Tibial artery (tissue), 4 donors: ENCODE data around the gene KLC1.

ENCODE experiments used
- DNase-seq, 2 donors: peaks; one replicate each; pipeline ENCODE4 v3.0.0-alpha.2; 2019
- H3K27ac ChIP-seq, 2 donors: fragments of 200-600 bp; sonication (generic) in 1 of 2; 1 replicate in 1 of 2; 2 replicates in 1 of 2; pipeline ENCODE4 v1.5.1; 2018 to 2019; ENCODE audit warnings: mild to moderate bottlenecking in 1 of 2
- H3K27me3 ChIP-seq, 2 donors: fragments of 200-600 bp; sonication (generic) in 1 of 2; one replicate each; pipeline versions ENCODE4 v1.5.1 to v1.6.0; 2016 to 2019
- H3K36me3 ChIP-seq, 3 donors: fragments of 200-600 bp; sonication (generic) in 2 of 3; one replicate each; pipeline ENCODE4 v1.5.1; 2016 to 2019; ENCODE audit warnings: mild to moderate bottlenecking in 2 of 3
- H3K4me1 ChIP-seq, 4 donors: fragments of 200-600 bp; sonication (generic) in 2 of 4; 1 replicate in 3 of 4; 2 replicates in 1 of 4; pipeline ENCODE4 v1.5.1; 2016 to 2019
- H3K4me3 ChIP-seq, 2 donors: fragments of 200-600 bp; sonication (generic) in 1 of 2; 1 replicate in 1 of 2; 2 replicates in 1 of 2; pipeline ENCODE4 v1.5.1; 2018 to 2019; ENCODE audit warnings: mild to moderate bottlenecking in 2 of 2
- H3K9me3 ChIP-seq, 3 donors: fragments of 200-600 bp; sonication (generic) in 1 of 3; one replicate each; pipeline ENCODE4 v1.5.1; 2016 to 2019
- intact Hi-C: fragments of 100-400 bp; cut with DNase I; formaldehyde crosslinking; loops from one replicate; pipeline ENCODE4 v1.15.0; 2023; ENCODE audit warnings: low total_unique reads
- TF ChIP-seq, protein P1 (sequence below), 2 experiments: fragments of 200-600 bp in 1 of 2; fragments of 450-650 bp in 1 of 2; IDR thresholded peaks; one replicate each; pipeline ENCODE4 v1.5.1; 2017 to 2019; ENCODE audit warnings: antibody characterized with exemption in 2 of 2, mild to moderate bottlenecking in 1 of 2, moderate library complexity in 1 of 2

KLC1 gene

DNA sequence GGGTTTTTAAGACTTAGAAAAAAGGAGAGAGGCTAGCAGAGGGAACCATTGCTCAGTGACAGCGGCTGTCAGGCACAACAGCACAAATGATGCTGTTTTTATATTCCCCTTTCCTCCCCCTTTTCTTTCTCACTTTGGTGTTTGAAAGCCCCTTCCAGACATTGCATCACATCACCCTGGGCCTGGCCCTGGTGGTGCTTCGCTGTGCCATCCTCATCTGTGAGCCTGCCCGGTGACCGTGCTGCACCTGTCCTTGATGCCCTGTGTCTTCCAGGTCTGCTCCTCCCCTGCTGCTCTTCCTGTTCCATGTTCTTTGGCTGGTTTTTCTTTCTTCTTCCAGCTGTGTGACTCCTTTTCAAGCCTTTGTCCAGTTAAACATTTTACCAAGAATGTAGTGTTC lies 24.8 kb downstream of the KLC1 start:
- H3K4me3 ChIP-seq, result no peak overlapping the region
- peak overlapping the region; percentile 4 to 49 for H3K27ac ChIP-seq
- no peaks in the 10 kb centered on the region for H3K27me3 ChIP-seq
- TF ChIP-seq, protein P1, sequence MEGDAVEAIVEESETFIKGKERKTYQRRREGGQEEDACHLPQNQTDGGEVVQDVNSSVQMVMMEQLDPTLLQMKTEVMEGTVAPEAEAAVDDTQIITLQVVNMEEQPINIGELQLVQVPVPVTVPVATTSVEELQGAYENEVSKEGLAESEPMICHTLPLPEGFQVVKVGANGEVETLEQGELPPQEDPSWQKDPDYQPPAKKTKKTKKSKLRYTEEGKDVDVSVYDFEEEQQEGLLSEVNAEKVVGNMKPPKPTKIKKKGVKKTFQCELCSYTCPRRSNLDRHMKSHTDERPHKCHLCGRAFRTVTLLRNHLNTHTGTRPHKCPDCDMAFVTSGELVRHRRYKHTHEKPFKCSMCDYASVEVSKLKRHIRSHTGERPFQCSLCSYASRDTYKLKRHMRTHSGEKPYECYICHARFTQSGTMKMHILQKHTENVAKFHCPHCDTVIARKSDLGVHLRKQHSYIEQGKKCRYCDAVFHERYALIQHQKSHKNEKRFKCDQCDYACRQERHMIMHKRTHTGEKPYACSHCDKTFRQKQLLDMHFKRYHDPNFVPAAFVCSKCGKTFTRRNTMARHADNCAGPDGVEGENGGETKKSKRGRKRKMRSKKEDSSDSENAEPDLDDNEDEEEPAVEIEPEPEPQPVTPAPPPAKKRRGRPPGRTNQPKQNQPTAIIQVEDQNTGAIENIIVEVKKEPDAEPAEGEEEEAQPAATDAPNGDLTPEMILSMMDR (IDR thresholded peaks at IDR 0.05), result no peak
- H3K9me3 ChIP-seq, result no peaks in the 10 kb centered on the region
- intact Hi-C loops, result no loop called here
- DNase-seq, result no peak
- H3K36me3 ChIP-seq, result peaks cover 40 to 47% (median 42%) of the 10 kb centered on the region in 3 donors
- peaks cover 0 to 84% (median 39%) of the 10 kb centered on the region in 4 donors for H3K4me1 ChIP-seq

DNA sequence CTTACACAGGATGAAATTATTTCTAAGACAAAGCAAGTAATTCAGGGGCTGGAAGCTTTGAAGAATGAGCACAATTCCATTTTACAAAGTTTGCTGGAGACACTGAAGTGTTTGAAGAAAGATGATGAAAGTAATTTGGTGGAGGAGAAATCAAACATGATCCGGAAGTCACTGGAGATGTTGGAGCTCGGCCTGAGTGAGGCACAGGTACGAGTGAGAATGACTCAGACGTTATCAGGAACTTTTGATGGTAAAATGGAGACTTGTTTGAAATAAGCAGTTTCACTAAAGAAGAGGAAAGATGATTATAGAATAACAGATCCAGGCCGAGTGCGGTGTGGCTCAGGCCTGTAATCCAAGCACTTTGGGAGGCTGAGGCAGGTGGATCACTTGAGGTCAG lies 25.6 kb downstream of the KLC1 start:
- Histone ChIP-seq H3K9me3 (no peaks in the 10 kb centered on the region), H3K27ac (peak overlapping the region; percentile 9 to 45), H3K4me3 (no peak overlapping the region), H3K27me3 (no peaks in the 10 kb centered on the region), H3K4me1 (peaks cover 0 to 80% (median 37%) of the 10 kb centered on the region in 4 donors), H3K36me3 (peaks cover 48 to 53% (median 50%) of the 10 kb centered on the region in 3 donors)
- TF ChIP-seq, protein P1 (IDR thresholded peaks at IDR 0.05), result no peak
- intact Hi-C loops, result no loop called here
- DNase-seq, result no peak

- no peaks in the 10 kb centered on the region for H3K27me3 ChIP-seq
- no peak for DNase-seq
- peaks cover 0 to 69% (median 36%) of the 10 kb centered on the region in 4 donors for H3K4me1 ChIP-seq
- H3K4me3 ChIP-seq, result no peak overlapping the region
- H3K36me3 ChIP-seq, result peaks cover 62 to 69% (median 65%) of the 10 kb centered on the region in 3 donors
- TF ChIP-seq, protein P1 (IDR thresholded peaks at IDR 0.05), result no peak
- H3K27ac ChIP-seq, result peak overlapping the region in 1 of 2 donors; percentile 1
- no peaks in the 10 kb centered on the region for H3K9me3 ChIP-seq
- intact Hi-C loops, result no loop called here
These were observed 27.2 kb downstream of the KLC1 start for GRCh38 chr14:103656031-103656755.

- H3K36me3 ChIP-seq, result peaks cover 65 to 75% (median 67%) of the 10 kb centered on the region in 3 donors
- no peaks in the 10 kb centered on the region for H3K27me3 ChIP-seq
- peaks cover 0 to 63% (median 31%) of the 10 kb centered on the region in 4 donors for H3K4me1 ChIP-seq
- intact Hi-C loops, result no loop called here
- DNase-seq, result no peak
- no peak overlapping the region for H3K4me3 ChIP-seq
- no peaks in the 10 kb centered on the region for H3K9me3 ChIP-seq
- TF ChIP-seq, protein P1 (IDR thresholded peaks at IDR 0.05), result no peak
- H3K27ac ChIP-seq, result no peak overlapping the region
These were observed 27.7 kb downstream of the KLC1 start for GRCh38 chr14:103656756-103657133.

- Histone ChIP-seq H3K27ac (peak overlapping the region in 1 of 2 donors; percentile 21), H3K9me3 (no peaks in the 10 kb centered on the region), H3K4me3 (no peak overlapping the region), H3K4me1 (peaks cover 0 to 56% (median 25%) of the 10 kb centered on the region in 4 donors), H3K27me3 (no peaks in the 10 kb centered on the region), H3K36me3 (peaks cover 71 to 82% (median 74%) of the 10 kb centered on the region in 3 donors)
- intact Hi-C loops, result no loop called here
- TF ChIP-seq, protein P1 (IDR thresholded peaks at IDR 0.05), result no peak
- no peak for DNase-seq
These were observed 28.5 kb downstream of the KLC1 start for GRCh38 chr14:103657471-103657870.
